Fibroblast of lung (primary cell): ENCODE measurements around the gene IMMP2L.

Experiments
- CTCF ChIP-seq, 2 donors: IDR thresholded peaks in 1 of 2; conservative IDR thresholded peaks in 1 of 2; 1 replicate in 1 of 2; 2 replicates in 1 of 2; pipeline ENCODE4 v1.5.1; 2011 to 2012; ENCODE audit warnings: low read length in 2 of 2, control low read depth in 1 of 2, inconsistent platforms in 1 of 2, low read depth in 1 of 2, mild to moderate bottlenecking in 1 of 2
- EZH2 ChIP-seq: IDR thresholded peaks from 2 replicates; pipeline ENCODE4 v1.5.1; 2012; ENCODE audit warnings: low read length, control low read depth, mild to moderate bottlenecking; ENCODE audit errors: missing control alignments

- TF ChIP-seq CTCF (conservative IDR thresholded peaks at IDR 0.05 in 1 of 2, IDR thresholded peaks at IDR 0.05 in 1 of 2; ENCODE audit: low read depth in 1 of 2, low read length in 2 of 2) (no peak), EZH2 (no peak)
Observed at GRCh38 chr7:111308691-111309090, 253.6 kb downstream of the IMMP2L start.
